ENCODE results near the gene ADK. TPM values are rescaled to one million over a fixed set of nuclear protein-coding genes. Genes with fewer than 3 reads are reported as not detected.

ADK gene
- polyA plus RNA-seq, 1 donor (not counting 4 experiments of a cell fraction or from before 2014, with no cell fraction given) = 139 TPM

DNA sequence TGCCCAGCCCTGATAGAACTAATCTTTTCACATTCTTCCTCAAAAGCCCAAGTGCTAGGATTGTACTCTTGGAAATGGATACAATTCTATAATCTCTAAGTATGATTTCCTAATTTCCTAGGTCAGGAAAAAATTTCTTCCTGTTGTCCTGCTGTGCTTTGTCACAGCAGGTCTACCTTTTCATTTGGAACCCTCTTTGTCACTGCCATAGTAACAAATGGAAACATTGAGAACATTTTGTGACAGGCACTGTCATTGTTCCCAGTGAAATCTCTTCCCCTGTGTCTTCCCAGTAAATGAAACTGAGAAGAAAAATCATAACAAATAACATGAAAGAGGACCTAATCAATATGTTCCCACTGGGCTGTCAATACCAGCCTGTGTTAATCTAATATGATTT is 524.5 kb downstream of the ADK start:
- Histone ChIP-seq H3K4me2 (ENCODE audit: control insufficient read depth, extremely low read depth, insufficient read depth, low read depth, low read length) (no peak overlapping the region), H4K20me1 (ENCODE audit: control insufficient read depth, extremely low read depth, insufficient read depth, low read length) (no peaks in the 10 kb centered on the region), H3K27me3 (ENCODE audit: control insufficient read depth, extremely low read depth, insufficient read depth, low read length) (no peaks in the 10 kb centered on the region), H3K36me3 (ENCODE audit: control insufficient read depth in 2 of 2, extremely low read depth in 1 of 2, insufficient read depth in 2 of 2, low read length in 2 of 2) (peaks cover 6 to 11% of the 10 kb centered on the region in 2 experiments), H3K79me2 (ENCODE audit: control insufficient read depth, insufficient read depth, low read length) (no peaks in the 10 kb centered on the region), H3K9ac (ENCODE audit: control insufficient read depth, extremely low read depth, insufficient read depth, low read length) (no peak overlapping the region), H2AFZ (ENCODE audit: control insufficient read depth, low read length) (no peak overlapping the region), H3K27ac (ENCODE audit: control insufficient read depth, insufficient read depth, low read length) (no peak overlapping the region), H3K4me1 (ENCODE audit: control insufficient read depth, extremely low read depth, insufficient read depth, low read length) (no peaks in the 10 kb centered on the region), H3K9me1 (ENCODE audit: control insufficient read depth, extremely low read depth, insufficient read depth, low read length) (no peaks in the 10 kb centered on the region), H3K4me3 (ENCODE audit: control insufficient read depth in 2 of 3, extremely low read depth in 1 of 3, insufficient read depth in 2 of 3, low read depth in 1 of 3, low read length in 3 of 3) (no peak overlapping the region), H3K9me3 (ENCODE audit: control insufficient read depth, low read depth, low read length) (no peaks in the 10 kb centered on the region)
- DNase-seq (ENCODE audit: low read depth, low spot score) (no peak), FAIRE-seq (no peak)
- TF ChIP-seq, protein P1, sequence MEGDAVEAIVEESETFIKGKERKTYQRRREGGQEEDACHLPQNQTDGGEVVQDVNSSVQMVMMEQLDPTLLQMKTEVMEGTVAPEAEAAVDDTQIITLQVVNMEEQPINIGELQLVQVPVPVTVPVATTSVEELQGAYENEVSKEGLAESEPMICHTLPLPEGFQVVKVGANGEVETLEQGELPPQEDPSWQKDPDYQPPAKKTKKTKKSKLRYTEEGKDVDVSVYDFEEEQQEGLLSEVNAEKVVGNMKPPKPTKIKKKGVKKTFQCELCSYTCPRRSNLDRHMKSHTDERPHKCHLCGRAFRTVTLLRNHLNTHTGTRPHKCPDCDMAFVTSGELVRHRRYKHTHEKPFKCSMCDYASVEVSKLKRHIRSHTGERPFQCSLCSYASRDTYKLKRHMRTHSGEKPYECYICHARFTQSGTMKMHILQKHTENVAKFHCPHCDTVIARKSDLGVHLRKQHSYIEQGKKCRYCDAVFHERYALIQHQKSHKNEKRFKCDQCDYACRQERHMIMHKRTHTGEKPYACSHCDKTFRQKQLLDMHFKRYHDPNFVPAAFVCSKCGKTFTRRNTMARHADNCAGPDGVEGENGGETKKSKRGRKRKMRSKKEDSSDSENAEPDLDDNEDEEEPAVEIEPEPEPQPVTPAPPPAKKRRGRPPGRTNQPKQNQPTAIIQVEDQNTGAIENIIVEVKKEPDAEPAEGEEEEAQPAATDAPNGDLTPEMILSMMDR (optimal IDR thresholded peaks at IDR 0.05 in 1 of 3, IDR thresholded peaks at IDR 0.05 in 1 of 3, conservative IDR thresholded peaks at IDR 0.05 in 1 of 3; ENCODE audit: extremely low read depth in 1 of 3, insufficient read depth in 2 of 3, low read length in 3 of 3) = no peak
- no peak for TF ChIP-seq EZH2 (IDR thresholded peaks at IDR 0.05; ENCODE audit: low read length)
- dilution Hi-C loops (cut with MboI; ENCODE audit: extremely low pct_ligation_motif_present, low sequenced_read_pairs) = no loop called here

GRCh38 chr10:74677951-74678350 is 526.9 kb downstream of the ADK start:
- H3K9me1 ChIP-seq (ENCODE audit: control insufficient read depth, extremely low read depth, insufficient read depth, low read length) = no peaks in the 10 kb centered on the region
- H3K4me1 ChIP-seq (ENCODE audit: control insufficient read depth, extremely low read depth, insufficient read depth, low read length) = no peaks in the 10 kb centered on the region
- H3K4me3 ChIP-seq (ENCODE audit: control insufficient read depth in 2 of 3, extremely low read depth in 1 of 3, insufficient read depth in 2 of 3, low read depth in 1 of 3, low read length in 3 of 3) = no peak overlapping the region
- peaks cover 6 to 8% of the 10 kb centered on the region in 2 experiments for H3K36me3 ChIP-seq (ENCODE audit: control insufficient read depth in 2 of 2, extremely low read depth in 1 of 2, insufficient read depth in 2 of 2, low read length in 2 of 2)
- H4K20me1 ChIP-seq (ENCODE audit: control insufficient read depth, extremely low read depth, insufficient read depth, low read length) = no peaks in the 10 kb centered on the region
- DNase-seq (ENCODE audit: low read depth, low spot score) (no peak), FAIRE-seq (no peak)
- H3K27me3 ChIP-seq (ENCODE audit: control insufficient read depth, extremely low read depth, insufficient read depth, low read length) = no peaks in the 10 kb centered on the region
- H2AFZ ChIP-seq (ENCODE audit: control insufficient read depth, low read length) = no peak overlapping the region
- no peak overlapping the region for H3K9ac ChIP-seq (ENCODE audit: control insufficient read depth, extremely low read depth, insufficient read depth, low read length)
- H3K4me2 ChIP-seq (ENCODE audit: control insufficient read depth, extremely low read depth, insufficient read depth, low read depth, low read length) = no peak overlapping the region
- no peak overlapping the region for H3K27ac ChIP-seq (ENCODE audit: control insufficient read depth, insufficient read depth, low read length)
- H3K9me3 ChIP-seq (ENCODE audit: control insufficient read depth, low read depth, low read length) = no peaks in the 10 kb centered on the region
- TF ChIP-seq, protein P1 (optimal IDR thresholded peaks at IDR 0.05 in 1 of 3, IDR thresholded peaks at IDR 0.05 in 1 of 3, conservative IDR thresholded peaks at IDR 0.05 in 1 of 3; ENCODE audit: extremely low read depth in 1 of 3, insufficient read depth in 2 of 3, low read length in 3 of 3) = no peak
- no peak for TF ChIP-seq EZH2 (IDR thresholded peaks at IDR 0.05; ENCODE audit: low read length)
- H3K79me2 ChIP-seq (ENCODE audit: control insufficient read depth, insufficient read depth, low read length) = no peaks in the 10 kb centered on the region
- dilution Hi-C loops (cut with MboI; ENCODE audit: extremely low pct_ligation_motif_present, low sequenced_read_pairs) = no loop called here
